Measurements from ENCODE around the gene CBX1.
"Not testable (repeated sequence)": the region's sequence is repeated elsewhere in the genome, so short reads cannot be mapped to it uniquely, and the experiment has no call there.

DNA sequence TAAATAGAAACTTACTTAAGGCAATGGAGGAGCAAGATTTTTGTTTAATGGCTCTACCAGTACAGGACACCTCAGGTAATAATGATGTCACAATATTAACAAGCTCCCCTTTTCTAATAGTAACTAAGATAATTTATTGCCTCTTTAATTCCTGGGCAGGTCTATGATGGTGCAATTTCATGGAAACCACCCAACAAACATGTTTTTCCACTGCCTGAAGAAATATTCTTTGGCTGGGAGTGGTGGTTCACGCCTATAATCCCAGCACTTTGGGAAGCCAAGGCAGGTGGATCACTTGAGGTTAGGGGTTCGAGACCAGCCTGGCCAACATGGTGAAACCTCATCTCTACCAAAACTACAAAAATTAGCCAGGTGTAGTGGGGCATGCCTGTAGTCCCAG lies 33.5 kb downstream of the CBX1 start:
- TF ChIP-seq, protein P1, sequence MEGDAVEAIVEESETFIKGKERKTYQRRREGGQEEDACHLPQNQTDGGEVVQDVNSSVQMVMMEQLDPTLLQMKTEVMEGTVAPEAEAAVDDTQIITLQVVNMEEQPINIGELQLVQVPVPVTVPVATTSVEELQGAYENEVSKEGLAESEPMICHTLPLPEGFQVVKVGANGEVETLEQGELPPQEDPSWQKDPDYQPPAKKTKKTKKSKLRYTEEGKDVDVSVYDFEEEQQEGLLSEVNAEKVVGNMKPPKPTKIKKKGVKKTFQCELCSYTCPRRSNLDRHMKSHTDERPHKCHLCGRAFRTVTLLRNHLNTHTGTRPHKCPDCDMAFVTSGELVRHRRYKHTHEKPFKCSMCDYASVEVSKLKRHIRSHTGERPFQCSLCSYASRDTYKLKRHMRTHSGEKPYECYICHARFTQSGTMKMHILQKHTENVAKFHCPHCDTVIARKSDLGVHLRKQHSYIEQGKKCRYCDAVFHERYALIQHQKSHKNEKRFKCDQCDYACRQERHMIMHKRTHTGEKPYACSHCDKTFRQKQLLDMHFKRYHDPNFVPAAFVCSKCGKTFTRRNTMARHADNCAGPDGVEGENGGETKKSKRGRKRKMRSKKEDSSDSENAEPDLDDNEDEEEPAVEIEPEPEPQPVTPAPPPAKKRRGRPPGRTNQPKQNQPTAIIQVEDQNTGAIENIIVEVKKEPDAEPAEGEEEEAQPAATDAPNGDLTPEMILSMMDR (IDR thresholded peaks at IDR 0.05) = not testable (repeated sequence)
- not testable (repeated sequence) for TF ChIP-seq POLR2A (IDR thresholded peaks at IDR 0.05)
- peak in 1 of 2 donors; percentile 64 for TF ChIP-seq POLR2AphosphoS5 (IDR thresholded peaks at IDR 0.05; ENCODE audit: insufficient read depth in 1 of 2, low read depth in 1 of 2)

All from vagina (tissue), 2 donors.